ENCODE results near the gene A4GALT.
A peak's percentile ranks its signal among the peaks of the same experiment; 100 is the strongest.

A4GALT gene

DNA sequence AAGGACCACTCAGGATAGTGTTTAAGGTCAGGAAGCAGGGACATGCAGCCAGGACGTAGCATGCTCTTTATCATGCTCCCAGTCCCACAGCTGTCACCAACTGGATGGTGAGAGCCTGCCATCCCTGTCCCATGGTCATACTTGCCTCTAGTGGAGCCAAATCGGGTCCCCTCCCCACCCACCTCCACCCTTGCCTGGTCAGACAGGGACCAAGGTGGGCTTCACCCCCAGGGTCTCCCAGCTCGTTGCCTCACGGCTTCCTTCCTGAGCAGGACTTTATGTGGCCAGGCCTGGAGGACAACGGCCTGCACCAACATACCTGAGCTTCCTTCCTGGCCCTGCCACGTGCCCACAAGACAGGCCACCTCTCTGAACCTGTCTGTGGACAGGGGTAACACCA, 19.8 kb downstream of the A4GALT start:
- Mint-ChIP-seq H3K36me3 (no peaks in the 10 kb centered on the region), H3K9me3 (no peaks in the 10 kb centered on the region), H3K27me3 (peaks cover 22% of the 10 kb centered on the region), H3K4me3 (no peak overlapping the region), H3K4me1 (peaks cover 20% of the 10 kb centered on the region), H3K27ac (no peak overlapping the region)
- ATAC-seq: no peak

DNA sequence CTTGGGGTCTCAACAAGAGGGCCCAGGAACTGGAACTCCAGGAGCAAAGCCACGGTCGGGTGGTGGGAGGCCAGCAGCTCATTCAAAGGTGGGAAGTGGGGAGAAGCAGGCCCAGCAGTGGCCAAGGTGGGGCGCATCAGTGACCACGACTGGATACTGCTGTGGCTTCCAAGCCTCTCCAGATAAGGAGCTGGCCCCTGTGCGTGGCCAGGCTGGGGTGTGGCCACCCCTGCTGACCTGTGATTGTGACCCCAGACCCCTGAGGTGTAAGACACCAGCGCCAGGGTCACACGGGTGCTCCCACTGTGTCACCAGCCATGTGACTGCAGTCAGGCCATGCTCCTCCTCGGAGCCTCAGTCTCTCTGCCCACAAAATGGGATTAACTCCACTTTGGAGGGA, 20.3 kb downstream of the A4GALT start:
- Mint-ChIP-seq H3K27ac (no peak overlapping the region), H3K4me3 (no peak overlapping the region), H3K27me3 (peaks cover 22% of the 10 kb centered on the region), H3K9me3 (no peaks in the 10 kb centered on the region), H3K4me1 (peaks cover 26% of the 10 kb centered on the region), H3K36me3 (no peaks in the 10 kb centered on the region)
- no peak for ATAC-seq

DNA sequence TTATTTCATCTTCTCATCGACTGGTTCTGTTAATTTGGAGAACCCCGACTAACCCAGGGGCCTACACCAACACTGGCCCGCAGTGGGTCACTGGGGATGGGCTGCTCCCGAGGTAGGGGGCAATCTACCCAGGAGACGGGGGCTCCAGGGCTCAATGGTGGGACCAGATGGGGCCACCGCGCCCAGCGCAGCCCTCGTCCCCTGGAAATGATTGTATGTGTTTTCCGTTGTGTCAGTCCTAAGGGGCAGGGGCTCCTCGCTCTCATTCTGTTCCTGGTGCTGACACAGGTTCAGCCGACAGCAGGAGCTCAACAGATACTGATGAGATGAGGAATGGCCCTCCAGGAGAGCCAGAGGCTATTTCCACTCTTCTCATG, 20.7 kb downstream of the A4GALT start:
- Mint-ChIP-seq H3K27me3 (peaks cover 22% of the 10 kb centered on the region), H3K9me3 (no peaks in the 10 kb centered on the region), H3K36me3 (no peaks in the 10 kb centered on the region), H3K4me1 (peaks cover 26% of the 10 kb centered on the region), H3K27ac (no peak overlapping the region), H3K4me3 (no peak overlapping the region)
- no peak for ATAC-seq

DNA sequence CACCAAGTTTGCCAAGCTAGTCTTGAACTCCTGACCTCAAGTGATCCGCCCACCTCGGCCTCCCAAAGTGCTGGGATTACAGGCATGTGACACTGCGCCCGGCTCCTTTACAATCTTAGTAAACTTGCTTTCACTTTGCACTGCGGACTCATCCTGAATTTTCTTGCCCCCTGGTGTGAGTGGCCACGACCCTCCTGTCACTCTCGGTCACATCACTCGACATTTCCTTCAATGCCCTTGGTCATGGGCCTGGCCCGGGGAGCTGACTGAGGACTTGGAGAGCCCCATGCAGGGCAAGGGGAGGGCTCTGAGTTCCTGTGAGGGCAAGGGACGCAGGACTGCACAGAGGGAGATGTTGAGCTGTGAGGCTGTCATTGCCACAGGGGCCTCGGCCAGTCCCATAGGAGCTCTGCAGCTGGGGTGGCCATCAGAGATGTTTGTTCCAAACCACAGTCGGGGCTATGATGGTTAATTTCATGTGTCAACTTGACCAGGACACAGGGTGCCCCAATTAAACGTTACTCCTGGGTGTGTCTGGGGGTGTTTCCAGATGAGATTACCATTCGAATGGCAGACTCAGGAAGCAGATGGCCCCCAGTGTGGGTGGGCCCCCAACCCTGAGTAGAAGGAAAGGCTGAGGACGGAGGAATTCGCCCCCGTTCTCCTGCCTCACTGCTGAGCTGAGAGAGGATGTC, 21.2 kb downstream of the A4GALT start:
- H3K4me1 Mint-ChIP-seq: peaks cover 26% of the 10 kb centered on the region
- H3K27me3 Mint-ChIP-seq: peaks cover 22% of the 10 kb centered on the region
- no peak for ATAC-seq
- H3K36me3 Mint-ChIP-seq: no peaks in the 10 kb centered on the region
- no peak overlapping the region for H3K27ac Mint-ChIP-seq
- no peaks in the 10 kb centered on the region for H3K9me3 Mint-ChIP-seq
- H3K4me3 Mint-ChIP-seq: no peak overlapping the region

DNA sequence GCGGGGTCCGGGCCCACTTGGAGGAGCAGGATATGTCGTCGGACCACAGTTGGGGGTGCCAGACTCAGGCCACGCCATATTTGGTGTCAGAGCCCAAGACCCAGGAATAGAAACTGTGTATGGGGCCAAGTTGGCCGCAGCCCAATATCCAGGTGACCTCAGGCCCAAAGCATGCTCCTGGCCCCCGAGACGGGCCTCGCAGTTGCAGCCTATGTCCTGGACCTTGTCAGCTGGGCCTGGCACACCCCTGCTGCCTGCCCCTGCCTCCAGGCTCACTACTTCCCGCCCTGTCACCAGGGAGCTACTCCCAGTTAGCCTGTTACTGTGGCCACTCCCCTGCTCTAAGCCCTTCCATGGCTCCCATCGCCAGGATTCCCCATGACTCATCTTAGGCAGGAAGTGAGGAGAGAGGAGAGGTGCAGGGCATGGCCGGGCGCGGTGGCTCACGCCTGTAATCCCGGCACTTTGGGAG, 23.1 kb downstream of the A4GALT start:
- Mint-ChIP-seq H3K27ac (no peak overlapping the region), H3K27me3 (peaks cover 11% of the 10 kb centered on the region), H3K4me1 (peaks cover 33% of the 10 kb centered on the region), H3K36me3 (peaks cover 13% of the 10 kb centered on the region), H3K9me3 (no peaks in the 10 kb centered on the region), H3K4me3 (no peak overlapping the region)
- no peak for ATAC-seq

DNA sequence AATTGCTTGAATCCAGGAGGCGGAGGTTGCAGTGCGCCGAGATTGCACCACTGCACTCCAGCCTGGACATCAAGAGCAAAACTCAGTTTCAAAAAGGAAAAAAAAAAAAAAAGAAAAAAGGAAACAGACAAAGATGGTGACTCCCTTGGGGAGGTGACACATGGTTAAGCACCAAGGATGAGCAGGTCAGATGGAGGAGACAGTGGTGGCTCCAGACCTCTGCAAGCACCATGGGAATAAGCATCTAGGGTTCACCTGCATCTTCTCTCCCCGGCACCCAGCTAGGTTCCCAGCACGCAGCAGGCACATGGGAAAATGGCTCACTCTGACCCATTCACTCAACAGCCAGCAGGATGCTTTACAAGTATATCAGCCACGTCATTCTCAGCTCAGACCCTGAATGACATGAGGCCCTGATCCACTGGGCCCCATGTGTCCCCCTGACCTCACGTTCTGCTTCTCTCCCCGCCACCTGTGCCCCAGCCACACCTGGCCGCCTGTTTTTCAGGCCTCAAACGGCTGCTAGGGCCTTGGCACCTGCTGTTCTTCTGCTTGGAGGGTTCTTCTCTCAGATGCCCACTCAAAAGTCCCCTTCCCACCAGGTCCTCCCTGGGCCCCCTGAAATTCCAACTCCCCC, 24.2 kb downstream of the A4GALT start:
- no peaks in the 10 kb centered on the region for H3K27me3 Mint-ChIP-seq
- H3K4me1 Mint-ChIP-seq: peaks cover 38% of the 10 kb centered on the region
- H3K4me3 Mint-ChIP-seq: no peak overlapping the region
- no peak for ATAC-seq
- H3K27ac Mint-ChIP-seq: no peak overlapping the region
- no peaks in the 10 kb centered on the region for H3K9me3 Mint-ChIP-seq
- H3K36me3 Mint-ChIP-seq: peaks cover 13% of the 10 kb centered on the region

DNA sequence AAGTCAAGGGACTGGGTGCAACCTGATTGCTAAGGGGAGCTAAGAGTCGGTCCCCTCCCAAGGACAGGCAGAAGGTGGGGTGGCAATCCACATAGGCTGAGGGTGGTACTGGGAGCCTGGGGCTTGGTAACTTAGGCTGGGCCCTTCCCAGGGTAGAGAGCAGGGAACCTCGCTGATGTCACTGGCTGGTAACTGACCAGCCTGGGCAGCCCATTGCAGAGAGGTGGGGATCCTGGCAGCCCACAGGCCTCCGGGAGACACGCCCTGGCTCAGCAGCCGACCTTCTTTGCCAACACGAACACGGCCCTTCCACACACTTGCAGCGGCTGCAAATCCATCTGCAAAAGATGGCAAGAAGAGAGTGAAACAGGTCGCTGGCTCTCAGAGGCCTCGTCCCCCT, 25.4 kb downstream of the A4GALT start:
- no peaks in the 10 kb centered on the region for H3K9me3 Mint-ChIP-seq
- H3K27ac Mint-ChIP-seq: no peak overlapping the region
- H3K4me3 Mint-ChIP-seq: no peak overlapping the region
- peaks cover 40% of the 10 kb centered on the region for H3K4me1 Mint-ChIP-seq
- H3K27me3 Mint-ChIP-seq: no peaks in the 10 kb centered on the region
- H3K36me3 Mint-ChIP-seq: peaks cover 13% of the 10 kb centered on the region
- no peak for ATAC-seq

DNA sequence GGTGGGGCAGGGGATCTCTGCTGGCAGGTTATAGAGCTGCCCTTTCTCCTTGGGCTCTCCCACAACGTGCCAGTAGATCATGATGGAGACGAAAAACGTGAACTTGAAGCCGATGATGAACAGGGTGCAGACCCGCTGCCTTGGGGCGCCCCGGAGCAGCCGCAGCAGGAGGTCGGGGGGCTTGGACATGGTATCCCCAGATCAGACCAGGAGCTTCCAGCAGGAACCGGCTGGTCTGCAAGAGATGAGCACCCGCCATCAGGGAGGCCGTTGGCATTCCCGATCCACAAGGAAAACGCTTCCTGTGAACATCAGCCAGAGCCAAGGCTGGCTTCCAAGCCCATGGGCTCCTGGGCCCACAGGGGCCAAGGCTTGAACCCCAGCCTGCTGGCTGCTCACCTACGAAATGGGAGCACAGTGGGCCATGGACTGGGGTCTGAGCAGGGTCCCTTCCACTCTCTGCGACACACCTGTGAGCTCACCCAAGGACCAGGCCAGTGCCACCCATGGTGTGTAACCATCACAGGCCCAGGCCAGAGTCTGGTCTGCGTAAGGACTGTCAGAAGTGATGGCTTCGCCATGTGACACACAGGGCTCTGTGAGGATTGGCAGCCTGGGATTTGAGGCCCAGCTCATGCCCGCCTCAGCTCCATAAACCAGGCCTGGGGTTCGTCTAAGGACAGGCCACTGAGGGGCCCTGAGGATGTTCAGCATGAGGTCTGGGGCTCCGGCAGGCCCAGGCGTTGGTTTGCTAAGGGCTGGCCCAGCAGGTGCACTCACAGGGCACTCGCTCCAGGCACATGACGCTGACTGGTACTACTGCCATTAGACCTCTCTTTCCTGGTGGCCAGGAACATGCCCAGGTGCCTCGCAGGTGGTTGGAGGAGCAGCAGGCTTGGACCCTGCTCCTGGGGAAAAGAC, 26.6 kb downstream of the A4GALT start:
- Mint-ChIP-seq H3K4me1 (peaks cover 40% of the 10 kb centered on the region), H3K27me3 (no peaks in the 10 kb centered on the region), H3K27ac (peak overlapping the region; percentile 44), H3K9me3 (no peaks in the 10 kb centered on the region), H3K36me3 (peaks cover 13% of the 10 kb centered on the region), H3K4me3 (no peak overlapping the region)
- no peak for ATAC-seq

DNA sequence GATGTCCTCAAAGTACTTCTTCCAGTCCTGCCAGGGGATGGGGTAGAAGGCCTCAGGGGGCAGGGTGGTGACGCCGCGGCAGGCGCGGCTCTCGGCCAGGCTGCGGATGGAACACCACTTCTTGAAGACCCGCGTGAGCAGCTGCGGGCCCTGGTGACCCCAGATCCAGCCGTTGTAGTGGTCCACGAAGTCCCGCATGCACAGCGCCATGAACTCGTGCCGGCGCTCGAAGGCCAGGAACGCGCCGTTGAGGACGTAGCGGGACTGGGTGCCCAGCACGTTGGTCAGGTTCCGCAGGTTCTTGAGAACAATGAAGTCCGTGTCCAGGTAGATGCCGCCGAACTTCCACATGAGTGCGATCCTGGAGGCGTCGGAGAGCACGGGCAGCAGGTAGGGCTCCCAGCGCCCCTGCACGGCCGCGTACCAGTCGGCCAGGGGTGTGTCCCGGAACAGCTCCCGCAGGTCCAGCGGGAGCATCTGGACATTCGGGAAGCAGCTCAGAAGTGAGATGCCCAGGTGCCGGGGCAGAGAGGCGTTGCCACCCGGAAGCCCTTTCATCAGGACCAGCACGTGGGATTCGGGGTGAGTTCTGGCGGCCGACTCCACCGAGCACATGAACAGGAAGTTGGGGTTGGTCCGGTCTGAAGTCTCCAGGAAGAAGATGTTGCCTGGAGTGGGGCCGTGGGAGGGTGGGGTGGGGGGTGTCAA, 27.5 kb downstream of the A4GALT start:
- Mint-ChIP-seq H3K36me3 (peaks cover 13% of the 10 kb centered on the region), H3K9me3 (no peaks in the 10 kb centered on the region), H3K4me1 (peaks cover 40% of the 10 kb centered on the region), H3K4me3 (no peak overlapping the region), H3K27me3 (no peaks in the 10 kb centered on the region), H3K27ac (peak overlapping the region; percentile 87)
- ATAC-seq: no peak

DNA sequence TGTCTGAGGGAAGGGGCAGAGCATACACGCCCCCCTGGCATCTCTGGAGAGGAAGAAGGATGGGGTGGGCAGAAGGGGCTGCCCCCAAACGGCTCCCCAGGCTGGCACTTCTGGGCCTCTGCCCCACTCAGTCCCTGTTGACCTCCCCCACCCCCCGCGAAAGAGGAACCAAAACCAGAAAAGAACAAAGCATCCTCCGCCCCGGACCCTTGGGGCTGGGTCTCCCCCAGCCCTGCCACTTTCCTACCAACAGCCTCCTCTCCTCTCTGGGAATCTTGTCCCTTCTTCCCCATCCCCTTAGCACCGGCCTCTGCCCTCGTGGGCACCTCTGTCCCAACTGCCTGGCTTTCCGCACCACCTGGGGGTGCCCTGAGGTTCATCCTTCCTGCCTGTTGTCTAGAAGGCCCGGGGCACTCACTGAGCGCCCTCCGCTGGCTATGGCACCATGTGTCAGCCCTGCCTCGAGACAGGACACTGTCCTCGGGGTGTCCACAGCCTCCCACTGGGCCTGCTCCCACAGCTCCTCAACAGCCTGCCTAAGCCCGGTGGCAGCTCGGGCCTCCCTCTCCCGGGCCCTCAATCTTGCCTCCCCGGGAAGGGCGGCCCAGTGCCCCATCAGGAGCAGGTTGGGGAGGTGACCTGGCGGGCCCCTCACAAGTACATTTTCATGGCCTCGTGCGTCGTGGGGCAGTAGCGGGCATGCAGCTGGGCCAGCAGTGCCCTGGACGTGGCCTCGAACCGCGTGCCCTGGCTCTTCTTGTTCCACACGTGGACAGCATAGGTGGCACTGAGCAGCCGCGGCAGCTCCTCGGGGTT, 28.2 kb downstream of the A4GALT start:
- H3K27ac Mint-ChIP-seq: peak overlapping the region; percentile 87
- peak overlapping the region; percentile 67 for H3K4me3 Mint-ChIP-seq
- no peaks in the 10 kb centered on the region for H3K27me3 Mint-ChIP-seq
- peaks cover 13% of the 10 kb centered on the region for H3K36me3 Mint-ChIP-seq
- peaks cover 40% of the 10 kb centered on the region for H3K4me1 Mint-ChIP-seq
- peak; percentile 86 for ATAC-seq
- H3K9me3 Mint-ChIP-seq: no peaks in the 10 kb centered on the region

DNA sequence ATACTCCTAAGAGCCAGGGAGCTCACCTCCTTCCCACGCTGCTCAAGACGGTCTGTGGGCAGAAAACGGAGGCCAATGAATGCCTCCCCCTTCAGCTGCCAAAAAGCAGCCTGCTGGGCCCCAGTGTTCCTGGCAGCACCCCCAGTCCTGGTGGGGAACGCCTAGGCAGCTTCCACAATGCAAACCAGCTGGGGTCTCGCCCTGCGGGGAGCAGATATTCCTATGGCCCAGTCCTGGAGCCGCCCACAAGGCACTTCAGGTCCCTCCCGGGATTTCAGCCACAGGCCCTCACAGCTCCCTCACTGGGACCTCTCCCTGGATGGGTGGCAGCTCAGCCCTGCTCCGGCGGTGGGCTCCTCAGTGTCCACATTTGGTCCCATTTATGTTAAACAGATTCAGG, 29.2 kb downstream of the A4GALT start:
- Mint-ChIP-seq H3K4me1 (peaks cover 39% of the 10 kb centered on the region), H3K27me3 (no peaks in the 10 kb centered on the region), H3K4me3 (no peak overlapping the region), H3K9me3 (no peaks in the 10 kb centered on the region), H3K27ac (peak overlapping the region; percentile 87), H3K36me3 (peaks cover 13% of the 10 kb centered on the region)
- no peak for ATAC-seq

DNA sequence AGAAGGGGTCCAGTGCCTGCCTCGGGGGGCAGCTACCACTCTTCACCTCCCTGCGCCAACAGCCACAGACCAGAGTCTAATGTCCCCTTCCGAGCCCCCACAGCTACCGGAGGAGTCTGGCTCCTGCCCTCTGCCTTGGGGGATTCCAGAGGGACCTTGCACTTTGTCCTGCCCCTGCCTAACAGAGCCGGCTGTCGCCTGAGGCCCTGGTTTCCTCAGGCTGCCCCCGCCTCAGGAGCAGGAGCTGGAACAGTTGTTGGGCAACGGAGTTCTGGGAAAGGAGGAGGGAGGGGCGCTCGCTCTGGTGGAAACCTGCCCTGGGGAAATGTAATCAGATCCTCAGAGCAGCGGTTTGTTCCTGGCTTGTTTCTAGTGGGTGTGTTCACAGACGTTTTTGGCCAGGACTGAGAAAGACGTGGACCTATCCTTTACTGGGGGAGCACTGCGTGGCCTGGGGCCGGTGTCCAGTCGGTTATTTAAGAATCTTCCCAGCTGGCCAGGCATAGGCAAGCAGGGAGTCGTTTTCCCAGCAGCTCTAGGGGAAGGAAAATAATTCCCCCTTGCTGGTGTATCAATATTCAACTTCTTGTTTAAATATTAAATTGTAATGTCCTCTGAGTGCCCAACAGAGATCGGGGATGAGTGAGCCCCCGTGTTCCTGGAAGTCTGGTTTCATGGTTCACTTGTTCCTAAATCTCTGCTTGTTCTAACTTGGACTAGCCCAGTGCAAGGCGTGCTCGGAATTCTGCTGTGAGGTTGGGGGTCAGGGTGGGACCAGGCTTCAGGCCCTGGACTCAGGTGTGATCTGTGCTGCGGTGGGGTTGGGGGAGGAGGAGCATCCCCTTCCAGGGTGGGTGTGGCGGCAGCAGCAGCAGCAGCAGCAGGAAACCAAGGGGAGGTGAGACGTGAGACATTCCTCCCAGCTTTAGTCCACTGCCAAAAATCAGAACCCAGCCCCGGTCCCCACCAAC, 32.1 kb downstream of the A4GALT start:
- Mint-ChIP-seq H3K36me3 (peaks cover 5% of the 10 kb centered on the region), H3K4me3 (no peak overlapping the region), H3K27me3 (no peaks in the 10 kb centered on the region), H3K9me3 (no peaks in the 10 kb centered on the region), H3K27ac (no peak overlapping the region), H3K4me1 (peaks cover 30% of the 10 kb centered on the region)
- no peak for ATAC-seq

DNA sequence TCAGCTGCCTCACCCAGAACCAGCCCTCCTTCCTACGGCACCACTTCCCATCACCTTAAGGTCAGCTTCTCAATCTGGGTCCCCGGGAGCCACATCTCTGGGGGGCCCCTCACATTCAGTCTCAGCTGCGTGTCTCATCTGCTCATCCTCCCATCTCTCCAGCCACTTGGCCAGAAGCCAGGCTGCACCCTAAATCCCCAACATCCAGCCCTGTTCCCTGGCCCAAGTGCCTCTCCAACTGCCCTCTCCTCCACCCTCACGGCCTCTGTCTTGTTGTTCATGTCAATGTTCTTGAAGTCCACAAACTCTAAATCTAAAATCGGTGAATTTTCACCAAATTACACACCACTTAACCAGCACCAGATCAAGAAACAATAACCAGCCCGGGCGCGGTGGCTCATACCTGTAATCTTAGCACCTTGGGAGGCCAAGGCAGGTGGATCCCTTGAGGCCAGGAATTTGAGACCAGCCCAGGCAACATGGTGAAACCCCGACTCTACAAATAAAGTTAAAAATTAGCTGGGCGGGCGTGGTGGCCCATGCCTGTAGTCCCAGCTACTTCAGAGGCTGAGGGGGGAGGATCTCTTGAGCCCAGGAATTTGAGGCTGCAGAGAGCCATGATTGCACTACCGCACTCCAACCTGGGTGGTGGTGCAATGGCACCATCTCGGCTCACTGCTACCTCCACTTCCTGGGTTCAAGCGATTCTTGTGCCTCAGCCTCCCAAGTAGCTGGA, 33.7 kb downstream of the A4GALT start:
- H3K27ac Mint-ChIP-seq: peak overlapping the region; percentile 22
- ATAC-seq: no peak
- H3K9me3 Mint-ChIP-seq: no peaks in the 10 kb centered on the region
- H3K27me3 Mint-ChIP-seq: no peaks in the 10 kb centered on the region
- no peak overlapping the region for H3K4me3 Mint-ChIP-seq
- H3K4me1 Mint-ChIP-seq: peaks cover 16% of the 10 kb centered on the region
- no peaks in the 10 kb centered on the region for H3K36me3 Mint-ChIP-seq
